HL-60 (cell line): ENCODE data around the gene TMCC3.

Source experiments
- DNase-seq, 2 experiments: peaks; one replicate each; pipeline ENCODE4 v3.0.0-alpha.2; 2010 to 2020; ENCODE audit warnings: low read depth in 1 of 2, low spot score in 1 of 2
- H3K27ac ChIP-seq: fragments of 250-450 bp; sonication (Bioruptor Pico); replicated peaks from 2 replicates; pipeline ENCODE4 v1.5.1; 2020; ENCODE audit warnings: mild to moderate bottlenecking, moderate library complexity
- H3K27me3 ChIP-seq: fragments of 250-450 bp; sonication (Bioruptor Pico); 2 replicates; pipeline ENCODE4 v1.5.1; 2021; ENCODE audit warnings: mild to moderate bottlenecking, moderate library complexity; ENCODE audit not compliant: insufficient read depth, poor library complexity, severe bottlenecking
- H3K4me3 ChIP-seq: replicated peaks from 2 replicates; pipeline ENCODE4 v1.5.1; 2011; ENCODE audit warnings: mild to moderate bottlenecking, control low read depth, low read length; ENCODE audit not compliant: insufficient read depth
- CTCF ChIP-seq: IDR thresholded peaks from one replicate; pipeline ENCODE4 v1.5.1; 2011; ENCODE audit warnings: low read length, control low read depth, inconsistent platforms; ENCODE audit not compliant: insufficient read depth
- GABPA ChIP-seq: IDR thresholded peaks from 2 replicates; pipeline ENCODE4 v1.6.1; 2012; ENCODE audit warnings: low read depth
- POLR2AphosphoS5 ChIP-seq: IDR thresholded peaks from 2 replicates; pipeline ENCODE4 v1.6.1; 2012; ENCODE audit warnings: low read depth
- SPI1 ChIP-seq: IDR thresholded peaks from 2 replicates; pipeline ENCODE4 v1.6.1; 2012; ENCODE audit warnings: low read depth, mild to moderate bottlenecking, borderline replicate concordance
- TF ChIP-seq, protein P1 (sequence below): IDR thresholded peaks from 2 replicates; pipeline ENCODE4 v1.6.1; 2012; ENCODE audit warnings: low read depth; ENCODE audit not compliant: insufficient replicate concordance

The TMCC3 gene

GRCh38 chr12:94686834-94687628, 36.7 kb upstream of the TMCC3 start:
- no peaks in the 10 kb centered on the region for H3K27me3 ChIP-seq
- H3K27ac ChIP-seq: no peak overlapping the region
- H3K4me3 ChIP-seq: no peak overlapping the region
- no peak for DNase-seq
- no peak for TF ChIP-seq CTCF
- TF ChIP-seq SPI1: no peak
- no peak for TF ChIP-seq GABPA
- TF ChIP-seq, protein P1, sequence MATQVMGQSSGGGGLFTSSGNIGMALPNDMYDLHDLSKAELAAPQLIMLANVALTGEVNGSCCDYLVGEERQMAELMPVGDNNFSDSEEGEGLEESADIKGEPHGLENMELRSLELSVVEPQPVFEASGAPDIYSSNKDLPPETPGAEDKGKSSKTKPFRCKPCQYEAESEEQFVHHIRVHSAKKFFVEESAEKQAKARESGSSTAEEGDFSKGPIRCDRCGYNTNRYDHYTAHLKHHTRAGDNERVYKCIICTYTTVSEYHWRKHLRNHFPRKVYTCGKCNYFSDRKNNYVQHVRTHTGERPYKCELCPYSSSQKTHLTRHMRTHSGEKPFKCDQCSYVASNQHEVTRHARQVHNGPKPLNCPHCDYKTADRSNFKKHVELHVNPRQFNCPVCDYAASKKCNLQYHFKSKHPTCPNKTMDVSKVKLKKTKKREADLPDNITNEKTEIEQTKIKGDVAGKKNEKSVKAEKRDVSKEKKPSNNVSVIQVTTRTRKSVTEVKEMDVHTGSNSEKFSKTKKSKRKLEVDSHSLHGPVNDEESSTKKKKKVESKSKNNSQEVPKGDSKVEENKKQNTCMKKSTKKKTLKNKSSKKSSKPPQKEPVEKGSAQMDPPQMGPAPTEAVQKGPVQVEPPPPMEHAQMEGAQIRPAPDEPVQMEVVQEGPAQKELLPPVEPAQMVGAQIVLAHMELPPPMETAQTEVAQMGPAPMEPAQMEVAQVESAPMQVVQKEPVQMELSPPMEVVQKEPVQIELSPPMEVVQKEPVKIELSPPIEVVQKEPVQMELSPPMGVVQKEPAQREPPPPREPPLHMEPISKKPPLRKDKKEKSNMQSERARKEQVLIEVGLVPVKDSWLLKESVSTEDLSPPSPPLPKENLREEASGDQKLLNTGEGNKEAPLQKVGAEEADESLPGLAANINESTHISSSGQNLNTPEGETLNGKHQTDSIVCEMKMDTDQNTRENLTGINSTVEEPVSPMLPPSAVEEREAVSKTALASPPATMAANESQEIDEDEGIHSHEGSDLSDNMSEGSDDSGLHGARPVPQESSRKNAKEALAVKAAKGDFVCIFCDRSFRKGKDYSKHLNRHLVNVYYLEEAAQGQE: no peak
- TF ChIP-seq POLR2AphosphoS5: no peak

DNA sequence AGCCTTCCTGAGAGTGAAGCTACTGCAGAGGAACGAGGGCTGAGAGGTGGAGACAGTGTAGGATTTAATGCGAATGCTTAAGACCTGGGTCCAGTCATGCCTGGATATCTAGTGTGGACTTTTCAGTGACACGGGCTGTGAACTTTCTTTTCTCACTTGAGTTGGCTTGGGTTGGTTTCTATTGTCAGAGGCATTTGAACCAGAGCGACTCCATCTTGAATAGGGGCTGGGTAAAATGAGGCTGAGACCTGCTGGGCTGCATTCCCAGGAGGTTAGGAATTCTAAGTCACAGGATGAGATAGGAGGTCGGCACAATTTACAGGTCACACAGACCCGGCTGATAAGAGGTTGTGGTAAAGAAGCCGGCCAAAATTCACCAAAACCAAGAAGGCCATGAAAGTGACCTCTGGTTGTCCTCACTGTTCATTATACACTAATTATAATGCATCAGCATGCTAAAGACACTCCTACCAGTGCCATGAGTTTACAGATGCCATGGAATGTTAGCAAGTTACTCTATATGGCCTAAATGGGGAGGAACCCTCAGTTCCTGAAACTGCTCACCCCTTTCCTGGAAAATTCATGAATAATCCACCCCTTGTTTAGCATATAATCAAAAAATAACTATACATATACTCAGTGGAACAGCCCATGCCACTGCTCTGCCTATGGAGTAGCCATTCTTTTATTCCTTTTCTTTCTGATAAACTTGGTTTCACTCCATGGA, 34.2 kb upstream of the TMCC3 start:
- no peak overlapping the region for H3K27ac ChIP-seq
- H3K4me3 ChIP-seq: no peak overlapping the region
- DNase-seq: no peak
- TF ChIP-seq, protein P1: no peak
- TF ChIP-seq CTCF (no peak), SPI1 (no peak), GABPA (no peak), POLR2AphosphoS5 (no peak)
- no peaks in the 10 kb centered on the region for H3K27me3 ChIP-seq

DNA sequence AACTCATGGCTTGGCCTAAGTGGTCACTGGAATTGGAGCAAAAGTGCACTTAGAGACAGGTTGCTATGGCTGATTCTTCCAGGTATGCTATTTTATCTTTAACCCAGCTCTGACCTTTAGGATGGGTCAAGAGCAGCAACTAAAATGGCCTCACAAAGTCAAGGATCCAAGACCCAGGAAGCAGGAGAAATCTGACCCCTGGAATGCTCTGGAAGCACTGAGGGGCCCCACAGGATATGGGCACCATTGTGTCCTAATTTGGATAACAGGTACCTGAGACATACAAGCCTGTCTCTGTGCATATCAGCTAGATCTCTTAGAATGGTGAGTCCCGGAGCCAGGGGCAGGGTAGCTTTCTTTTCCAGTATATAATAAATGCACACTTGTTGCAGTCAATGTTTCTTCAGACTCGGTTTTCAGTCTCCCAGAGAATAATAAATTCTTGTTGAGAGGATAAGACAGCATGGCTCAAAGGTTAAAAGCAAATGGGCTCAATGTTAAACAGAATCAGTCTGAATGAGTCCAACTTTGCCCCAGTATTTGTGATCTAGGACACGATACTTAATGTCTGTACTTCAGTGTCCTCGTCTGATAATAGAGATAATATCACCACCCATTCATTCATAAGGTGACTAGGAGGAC, 29.3 kb upstream of the TMCC3 start:
- no peaks in the 10 kb centered on the region for H3K27me3 ChIP-seq
- no peak overlapping the region for H3K4me3 ChIP-seq
- DNase-seq: no peak
- no peak overlapping the region for H3K27ac ChIP-seq
- TF ChIP-seq, protein P1: no peak
- no peak for TF ChIP-seq POLR2AphosphoS5
- TF ChIP-seq SPI1: no peak
- TF ChIP-seq CTCF: no peak
- no peak for TF ChIP-seq GABPA
